ENCODE measurements around the gene CCDC169. TPM values are rescaled to one million over a fixed set of nuclear protein-coding genes. Genes with fewer than 3 reads are reported as not detected.

CCDC169 gene
- polyA plus RNA-seq, 1 donor = 9.1 TPM

DNA sequence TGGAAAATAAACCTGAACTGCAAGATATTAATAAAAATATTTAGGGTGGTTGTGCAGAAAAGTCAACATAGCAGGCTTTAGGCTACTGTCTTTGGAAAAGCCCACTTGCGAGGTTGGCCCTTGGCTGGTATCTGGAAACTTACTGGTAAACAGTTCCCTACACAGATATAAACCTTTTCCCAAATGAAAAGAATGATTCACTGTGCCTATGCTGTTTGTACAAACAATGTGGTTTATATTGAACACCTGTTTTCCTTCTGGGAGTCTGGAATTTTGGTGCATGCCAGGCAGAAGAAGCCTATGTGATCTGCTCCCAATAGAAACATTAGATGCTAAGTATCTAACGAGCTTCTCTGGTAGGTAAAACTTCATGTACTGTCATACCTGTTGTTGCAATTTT lies 53.5 kb downstream of the CCDC169 start:
- no peak for DNase-seq

DNA sequence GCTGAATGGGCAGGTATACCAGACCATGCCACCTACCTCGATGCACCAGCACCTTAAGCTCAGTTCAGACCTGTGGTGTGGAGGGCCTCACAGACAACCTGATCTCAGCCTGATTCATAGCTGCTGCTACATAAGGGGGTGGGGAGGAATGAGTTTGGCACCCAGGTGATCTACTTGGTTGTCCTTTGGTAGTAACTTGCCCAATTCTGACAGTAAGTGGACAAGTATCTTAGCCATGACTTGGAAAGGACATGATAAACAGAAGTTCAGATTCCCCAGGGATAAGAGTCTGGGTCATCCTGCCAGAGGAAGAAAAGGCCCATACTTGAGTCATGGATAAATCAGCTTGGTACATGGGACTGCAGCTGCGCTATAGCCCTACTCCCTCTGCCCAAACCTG lies 54.9 kb downstream of the CCDC169 start:
- DNase-seq = no peak

DNA sequence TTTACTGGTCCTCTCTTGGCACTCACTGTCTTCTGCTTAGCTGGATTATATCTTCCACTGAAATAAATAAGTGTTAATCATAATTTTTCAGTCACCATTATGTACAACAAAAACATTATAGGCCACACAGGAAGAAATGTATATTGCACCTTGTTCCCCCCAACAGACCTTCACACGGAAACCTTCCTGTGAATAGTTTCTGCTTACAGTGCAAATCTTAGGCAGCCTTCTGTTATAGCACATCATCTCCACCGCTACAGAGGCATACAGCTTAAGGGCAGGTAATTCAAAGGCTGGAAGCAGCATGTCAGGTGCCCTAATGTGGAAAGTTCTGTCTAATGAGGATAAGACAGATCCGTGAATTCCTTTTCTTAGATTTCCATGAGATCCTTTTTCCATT lies 66.4 kb downstream of the CCDC169 start:
- DNase-seq = no peak

DNA sequence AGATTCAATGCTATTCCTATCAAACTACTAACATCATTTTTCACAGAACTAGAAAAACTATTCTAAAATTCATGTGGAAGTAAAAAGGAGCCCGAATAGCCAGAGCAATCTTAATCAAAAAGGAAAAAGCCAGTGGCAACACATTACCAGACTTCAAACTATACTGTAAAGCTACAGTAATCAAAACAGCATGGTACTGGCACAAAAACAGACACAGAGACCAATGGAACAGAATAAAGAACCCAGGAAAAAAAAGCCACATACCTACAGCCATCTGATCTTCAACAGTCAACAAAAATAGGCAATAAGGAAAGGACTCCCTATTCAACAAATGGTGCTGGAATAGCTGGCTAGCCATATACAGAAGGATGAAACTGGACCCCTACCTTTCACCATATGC lies 72.9 kb downstream of the CCDC169 start:
- no peak for DNase-seq

DNA sequence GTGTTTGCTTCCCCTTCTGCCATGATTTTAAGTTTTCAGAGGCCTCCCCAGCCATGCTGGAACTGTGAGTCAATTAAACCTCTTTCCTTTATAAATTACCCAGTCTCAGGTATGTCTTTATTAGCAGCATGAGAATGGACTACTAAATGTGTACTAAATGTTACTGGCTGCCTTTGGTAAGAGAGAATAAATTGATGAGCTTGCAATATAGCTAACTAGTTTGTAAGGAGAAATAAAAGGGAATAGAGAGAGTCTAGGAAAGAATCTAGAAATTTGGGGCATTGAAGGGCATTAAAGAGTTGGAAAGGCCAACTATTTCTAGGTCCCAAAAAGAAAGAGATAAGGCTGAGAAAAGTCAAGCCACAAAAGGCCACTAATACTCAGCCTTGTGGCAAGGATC lies 77.7 kb downstream of the CCDC169 start:
- DNase-seq = no peak

DNA sequence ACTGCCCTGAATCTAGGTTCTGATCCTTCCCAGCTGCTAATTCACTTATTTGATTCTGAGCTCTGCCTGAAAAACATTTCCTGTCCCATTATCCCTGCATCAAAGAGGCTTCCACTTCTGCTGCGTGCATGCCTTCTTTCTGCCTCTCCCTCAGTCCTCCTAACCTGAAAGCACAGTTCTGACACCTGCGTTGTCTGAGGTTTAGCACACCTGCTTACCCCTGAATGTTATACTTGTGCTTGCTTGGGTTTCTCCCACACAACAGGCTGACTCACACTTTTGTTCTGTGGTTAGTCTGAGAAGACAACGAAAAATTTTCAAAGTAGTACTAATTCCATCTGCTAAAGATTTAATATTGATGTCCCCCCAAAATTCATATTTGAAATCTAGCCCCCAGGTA lies 80.2 kb downstream of the CCDC169 start:
- DNase-seq = no peak

DNA sequence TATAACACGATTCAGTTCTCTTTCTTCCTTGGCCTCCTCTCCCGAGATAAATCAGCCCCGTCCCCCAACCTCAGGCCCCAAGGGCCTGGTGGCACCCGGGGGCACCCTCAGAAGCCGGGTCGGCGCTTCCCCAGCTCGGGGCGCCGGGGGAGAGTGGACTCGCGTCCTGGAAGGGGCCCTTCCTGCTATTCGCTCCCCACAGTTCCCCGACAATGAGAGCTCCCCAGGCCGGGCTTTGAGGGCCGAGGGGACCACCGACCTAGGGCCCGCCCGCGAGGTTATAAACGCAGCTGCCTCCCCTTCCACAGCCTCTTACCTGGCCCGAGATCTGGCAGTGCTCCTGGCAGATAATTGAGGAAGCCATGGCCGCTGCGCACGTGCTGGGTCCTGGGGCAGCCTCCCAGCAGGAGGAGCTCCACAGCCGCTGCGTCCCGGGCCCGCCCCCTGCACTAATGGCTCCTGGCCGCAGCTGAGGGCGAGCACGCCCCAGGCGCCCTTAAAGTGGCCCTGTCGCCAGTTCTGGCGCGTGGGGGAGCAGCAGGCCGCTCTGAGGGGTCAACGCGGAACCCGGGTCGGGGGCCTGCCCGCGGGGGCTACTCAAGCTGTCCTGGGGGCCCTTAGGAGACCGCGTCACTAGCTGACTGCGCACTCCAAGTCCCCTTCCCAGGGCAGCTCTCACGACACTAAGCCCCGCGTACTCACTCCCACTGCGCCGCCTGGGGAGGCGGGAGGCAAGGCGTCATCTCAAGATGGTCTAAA lies 83.3 kb downstream of the CCDC169 start, which contains the start of gene SOHLH2:
SOHLH2 (minus strand) TSS at position 394 of the 759 bp plus-strand sequence; CDS start at position 364, 30 bp downstream.
- DNase-seq = no peak

DNA sequence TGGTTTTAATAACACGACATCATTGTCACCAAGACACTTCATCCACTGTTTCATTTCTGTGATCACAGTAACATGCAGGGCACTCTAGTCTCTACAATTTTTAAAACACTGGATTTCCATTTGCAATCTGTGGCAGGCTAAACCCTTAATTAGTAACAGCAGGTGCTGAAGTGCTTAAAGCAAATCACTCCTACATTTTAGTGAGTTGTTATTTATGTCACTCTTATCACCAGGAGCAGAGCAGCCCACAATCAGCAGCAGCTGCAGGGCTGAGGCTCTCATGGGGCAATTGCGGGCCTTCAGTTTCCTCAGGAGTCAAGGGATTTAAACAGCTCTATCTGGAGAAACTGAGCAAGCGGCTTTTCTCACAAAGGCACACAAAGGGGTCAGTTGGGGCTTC lies 84.8 kb downstream of the CCDC169 start:
- DNase-seq = no peak

DNA sequence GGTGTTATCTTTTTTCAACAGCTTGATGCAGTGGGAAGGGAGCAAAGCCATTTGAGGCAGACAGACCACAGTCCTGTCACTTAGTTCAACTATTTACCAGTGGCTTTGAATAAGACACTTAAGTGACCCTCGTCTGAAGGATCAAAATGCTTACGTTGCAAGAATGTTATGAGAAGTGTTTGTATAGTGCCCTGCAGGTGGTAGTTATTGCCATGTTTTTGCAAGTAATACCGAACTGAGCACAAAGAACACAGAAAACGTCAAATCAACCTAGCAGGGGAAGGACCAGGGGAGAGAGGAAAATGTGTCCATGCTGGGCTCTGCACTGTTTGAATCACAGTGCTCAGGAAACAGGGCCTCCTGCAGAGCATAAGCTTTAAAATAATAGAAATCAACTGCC lies 86.0 kb downstream of the CCDC169 start:
- no peak for DNase-seq

DNA sequence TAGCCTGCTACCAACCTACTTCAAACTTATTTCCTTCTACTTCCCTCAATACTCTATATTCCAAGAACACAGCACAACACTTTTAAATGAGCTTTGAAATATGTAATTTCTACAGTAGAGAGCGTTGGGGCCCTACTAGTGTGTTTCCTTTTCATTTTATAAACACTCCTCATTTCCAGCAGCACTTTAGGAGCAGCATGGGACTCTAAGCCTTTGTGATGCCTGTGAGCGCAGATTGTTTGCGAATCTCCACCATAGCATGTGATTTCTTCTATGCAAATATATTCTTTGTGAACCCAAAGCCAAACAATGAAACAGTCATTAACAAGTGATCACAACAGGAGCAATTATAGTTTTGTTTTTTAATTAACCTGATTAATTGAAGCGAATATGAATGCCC lies 86.9 kb downstream of the CCDC169 start:
- DNase-seq = no peak

DNA sequence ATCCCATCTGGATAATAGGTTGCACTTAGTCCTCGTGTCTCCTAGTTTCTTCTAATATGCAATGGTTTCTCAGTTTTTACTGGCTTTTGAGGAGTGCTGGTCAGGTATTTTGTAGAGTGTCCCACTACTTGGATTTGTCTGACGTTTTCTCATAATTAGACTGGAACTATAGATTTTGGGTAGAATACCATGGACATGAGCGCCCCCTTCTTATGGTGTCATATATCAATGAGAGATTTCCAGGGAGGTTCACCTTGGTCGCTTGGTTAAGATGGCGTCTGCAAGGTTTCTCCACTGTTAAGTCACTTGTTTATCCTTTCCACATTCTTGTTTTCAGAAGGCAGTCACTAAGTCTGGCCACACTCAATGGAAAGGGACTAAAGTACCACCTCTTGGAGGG lies 89.9 kb downstream of the CCDC169 start:
- DNase-seq = no peak

DNA sequence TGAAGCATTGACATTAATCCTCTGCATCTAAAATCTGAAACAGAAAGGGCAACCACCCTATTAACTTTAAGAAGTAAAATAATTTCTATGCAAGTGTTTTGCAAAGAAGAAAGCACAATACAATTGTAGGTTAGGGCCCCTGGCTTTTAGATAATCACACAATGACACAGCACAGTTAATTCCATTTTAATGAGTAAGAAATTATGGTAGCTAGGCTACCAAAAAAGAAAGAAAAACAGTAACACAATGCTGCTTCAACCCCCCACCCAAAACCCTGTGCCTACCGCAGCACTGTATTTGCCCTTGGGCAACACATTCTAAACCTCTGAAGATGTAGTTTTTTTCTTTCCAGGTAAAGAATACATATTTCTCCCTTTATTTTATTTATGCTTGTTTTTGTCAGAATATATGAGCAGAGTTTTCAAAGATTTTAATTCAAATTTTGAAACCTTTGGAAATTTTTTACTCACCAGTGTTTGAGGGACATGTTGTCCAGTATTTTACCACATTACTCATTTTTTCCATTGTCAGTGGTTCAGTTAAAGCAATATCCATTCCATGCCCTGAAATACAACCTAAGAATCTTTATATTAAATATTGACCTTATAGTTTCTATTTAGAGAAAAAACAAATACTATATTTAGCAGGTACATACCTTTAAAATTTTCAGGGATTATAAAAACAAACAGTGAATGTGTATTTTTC lies 104.3 kb downstream of the CCDC169 start:
- no peak for DNase-seq

DNA sequence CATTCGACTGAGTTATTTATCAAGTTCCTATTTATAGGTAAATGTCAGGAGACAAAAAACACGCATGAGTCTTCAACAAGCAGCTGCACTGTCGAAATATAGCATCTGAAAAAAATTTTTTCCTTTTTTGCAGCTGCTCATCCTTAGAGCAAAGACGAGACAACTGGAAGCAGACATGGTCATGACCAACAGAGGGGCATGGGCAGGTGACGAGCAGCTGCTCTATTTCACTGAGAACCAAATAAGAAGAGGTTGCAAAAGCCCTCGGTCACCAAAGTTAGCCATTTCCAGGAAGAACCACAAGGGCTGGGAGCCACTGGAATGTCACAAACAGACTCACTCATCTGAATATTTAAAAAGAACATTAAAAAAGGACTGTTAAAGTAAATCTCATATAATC lies 105.4 kb downstream of the CCDC169 start:
- no peak for DNase-seq

DNA sequence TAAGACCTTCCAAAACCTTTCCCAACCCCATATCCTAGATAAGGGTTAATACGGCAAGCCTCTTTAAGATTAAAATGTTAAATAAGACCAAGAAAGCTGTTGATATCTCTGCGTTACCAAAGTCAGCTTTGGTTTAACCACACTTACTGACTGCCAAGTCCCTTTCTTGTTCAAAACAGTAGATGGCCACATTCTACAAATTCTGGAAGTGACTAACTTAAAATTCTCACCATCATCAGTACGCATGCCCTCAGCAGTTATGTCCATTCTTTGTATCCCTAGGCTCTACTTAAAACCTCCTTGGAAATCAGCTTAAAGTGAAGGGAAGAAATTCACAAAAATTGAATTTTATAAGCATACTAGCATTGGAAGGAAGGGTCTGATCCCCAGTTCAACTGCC lies 106.8 kb downstream of the CCDC169 start:
- no peak for DNase-seq

DNA sequence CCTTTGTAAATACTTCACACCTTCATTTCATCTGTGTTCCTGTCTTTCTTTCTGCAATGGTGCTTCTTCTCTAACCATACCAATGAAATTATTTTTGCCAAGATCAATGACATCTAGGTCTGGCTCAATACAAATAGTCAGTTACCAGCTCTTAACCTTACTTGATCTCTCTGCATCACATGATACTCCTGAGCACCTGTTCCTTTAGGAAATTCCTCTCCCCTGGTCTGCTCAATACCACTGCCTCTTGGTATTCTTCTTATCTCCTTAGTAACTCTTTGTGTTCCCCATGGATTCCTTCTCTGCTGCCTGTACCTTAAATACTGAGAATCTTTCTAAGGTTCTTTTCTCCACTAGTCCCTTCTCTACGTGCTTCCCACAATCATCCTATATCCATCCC lies 109.2 kb downstream of the CCDC169 start:
- no peak for DNase-seq

DNA sequence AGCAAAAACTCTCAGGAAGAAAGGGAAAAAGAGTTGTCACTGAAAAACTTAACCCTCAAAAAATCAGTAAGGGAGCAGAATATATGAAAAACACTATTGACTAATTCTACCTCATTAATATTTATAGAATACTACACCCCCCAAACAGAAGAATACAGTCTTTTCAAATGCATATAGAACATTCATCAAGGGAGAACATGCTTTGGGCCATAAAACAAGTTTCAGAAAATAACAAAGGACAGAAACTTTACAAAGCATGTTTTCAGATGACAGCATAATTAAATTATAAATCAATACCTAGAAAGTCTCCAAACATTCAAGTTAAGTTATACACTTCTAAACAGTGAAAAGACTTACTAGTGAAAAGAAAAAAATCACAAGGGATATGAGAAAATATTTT lies 113.7 kb downstream of the CCDC169 start:
- DNase-seq = no peak

Other genes with a start within 250 kb of the CCDC169 start
- gene DCLK1, start 166.4 kb downstream of the CCDC169 start, polyA plus RNA-seq (ENCODE audit: insufficient read length) = 7.0 TPM
- 4.8 TPM for gene SOHLH2, start 83.3 kb downstream of the CCDC169 start, polyA plus RNA-seq (ENCODE audit: insufficient read length)
- 101 TPM for gene SPART, start 48.6 kb upstream of the CCDC169 start, polyA plus RNA-seq (ENCODE audit: insufficient read length)
- 1.2 TPM for gene CCNA1, start 134.7 kb upstream of the CCDC169 start, polyA plus RNA-seq (ENCODE audit: insufficient read length)

All from left kidney (tissue), 2 donors.